Mesendoderm (in vitro differentiated cells): ENCODE measurements around the gene NFYC.

Source experiments
- DNase-seq: peaks from one replicate; pipeline ENCODE4 v3.0.0; 2013
- H2AK5ac ChIP-seq: 2 replicates; pipeline ENCODE4 v1.6.1; 2013; ENCODE audit warnings: low read length, inconsistent platforms
- H2BK120ac ChIP-seq: 2 replicates; pipeline ENCODE4 v1.6.1; 2013; ENCODE audit warnings: low read depth, mild to moderate bottlenecking, low read length, moderate library complexity, mixed read lengths
- H2BK15ac ChIP-seq: replicated peaks from 2 replicates; pipeline ENCODE4 v1.6.1; 2013; ENCODE audit warnings: low read depth, mild to moderate bottlenecking, moderate library complexity
- H2BK5ac ChIP-seq: 2 replicates; pipeline ENCODE4 v1.6.1; 2013; ENCODE audit warnings: low read length, inconsistent platforms
- H3K18ac ChIP-seq: 2 replicates; pipeline ENCODE4 v1.6.1; 2013; ENCODE audit warnings: mild to moderate bottlenecking, low read length, mixed read lengths
- H3K23ac ChIP-seq: one replicate; pipeline ENCODE4 v1.6.1; 2013; ENCODE audit warnings: low read length
- H3K27ac ChIP-seq: 2 replicates; pipeline ENCODE4 v1.5.1; 2013; ENCODE audit warnings: low read depth, mild to moderate bottlenecking, inconsistent platforms, low read length, moderate library complexity
- H3K27me3 ChIP-seq: 2 replicates; pipeline ENCODE4 v1.6.1; 2013; ENCODE audit warnings: low read length, control low read depth, mild to moderate bottlenecking, inconsistent platforms; ENCODE audit not compliant: insufficient read depth, poor library complexity
- H3K36me3 ChIP-seq: 2 replicates; pipeline ENCODE4 v1.6.1; 2013; ENCODE audit warnings: low read length, inconsistent platforms; ENCODE audit not compliant: control insufficient read depth, insufficient read depth
- H3K4ac ChIP-seq: one replicate; pipeline ENCODE4 v1.6.1; 2013; ENCODE audit warnings: low read depth, mild to moderate bottlenecking, low read length, moderate library complexity
- H3K4me1 ChIP-seq: 2 replicates; pipeline ENCODE4 v1.6.1; 2013; ENCODE audit warnings: low read depth, low read length, inconsistent platforms; ENCODE audit not compliant: control insufficient read depth
- H3K4me2 ChIP-seq: 2 replicates; pipeline ENCODE4 v1.6.1; 2013; ENCODE audit warnings: low read length
- H3K4me3 ChIP-seq: 2 replicates; pipeline ENCODE4 v1.5.1; 2013; ENCODE audit warnings: mild to moderate bottlenecking, low read length
- H3K56ac ChIP-seq: one replicate; pipeline ENCODE4 v1.6.1; 2013; ENCODE audit warnings: low read length
- H3K79me1 ChIP-seq: 2 replicates; pipeline ENCODE4 v1.6.1; 2013; ENCODE audit warnings: low read length, inconsistent platforms
- H3K79me2 ChIP-seq: 2 replicates; pipeline ENCODE4 v1.6.1; 2013; ENCODE audit warnings: mild to moderate bottlenecking, low read length; ENCODE audit not compliant: control insufficient read depth, insufficient read depth
- H3K9ac ChIP-seq: 2 replicates; pipeline ENCODE4 v1.6.1; 2013; ENCODE audit warnings: low read length, inconsistent platforms
- H4K5ac ChIP-seq: one replicate; pipeline ENCODE4 v1.6.1; 2013; ENCODE audit warnings: low read length
- H4K8ac ChIP-seq: one replicate; pipeline ENCODE4 v1.6.1; 2013; ENCODE audit warnings: low read depth, mild to moderate bottlenecking, control low read depth, low read length, moderate library complexity
- WGBS: extraction: QIAGEN DNeasy Blood & Tissue Kit; methylation state at CpG from one replicate; pipeline ENCODE4 v1.1.7; 2013; ENCODE audit warnings: low lambda C conversion rate, missing lambda C conversion rate; ENCODE audit not compliant: insufficient coverage; ENCODE audit errors: extremely low coverage; 5-methylcytosine and 5-hydroxymethylcytosine counted together

Gene NFYC

GRCh38 chr1:40736085-40736531 is 44.6 kb downstream of the NFYC start:
- no peak overlapping the region for H2BK15ac ChIP-seq
- H3K23ac ChIP-seq: no peak overlapping the region
- H2BK5ac ChIP-seq: no peak overlapping the region
- H3K79me2 ChIP-seq: peaks cover 20% of the 10 kb centered on the region
- H3K27me3 ChIP-seq: no peaks in the 10 kb centered on the region
- H4K8ac ChIP-seq: no peak overlapping the region
- no peak overlapping the region for H2AK5ac ChIP-seq
- no peak overlapping the region for H3K4ac ChIP-seq
- H3K4me2 ChIP-seq: no peak overlapping the region
- peak; percentile 57 for DNase-seq
- no peak overlapping the region for H3K4me3 ChIP-seq
- H3K56ac ChIP-seq: no peak overlapping the region
- no peaks in the 10 kb centered on the region for H3K4me1 ChIP-seq
- H3K36me3 ChIP-seq: peaks cover 1% of the 10 kb centered on the region
- no peak overlapping the region for H3K9ac ChIP-seq
- H3K18ac ChIP-seq: no peak overlapping the region
- no peak overlapping the region for H3K27ac ChIP-seq
- no peak overlapping the region for H2BK120ac ChIP-seq
- H4K5ac ChIP-seq: no peak overlapping the region
- H3K79me1 ChIP-seq: peaks cover 8% of the 10 kb centered on the region

- H3K4ac ChIP-seq: no peak overlapping the region
- H3K56ac ChIP-seq: no peak overlapping the region
- H3K79me1 ChIP-seq: peaks cover 10% of the 10 kb centered on the region
- DNase-seq: no peak
- H3K4me3 ChIP-seq: no peak overlapping the region
- no peak overlapping the region for H2BK5ac ChIP-seq
- H3K27ac ChIP-seq: no peak overlapping the region
- H3K36me3 ChIP-seq: peaks cover 3% of the 10 kb centered on the region
- no peak overlapping the region for H3K4me2 ChIP-seq
- H3K23ac ChIP-seq: no peak overlapping the region
- no peak overlapping the region for H3K9ac ChIP-seq
- H4K5ac ChIP-seq: no peak overlapping the region
- H2BK120ac ChIP-seq: no peak overlapping the region
- no peak overlapping the region for H2AK5ac ChIP-seq
- H4K8ac ChIP-seq: no peak overlapping the region
- no peaks in the 10 kb centered on the region for H3K4me1 ChIP-seq
- H3K27me3 ChIP-seq: no peaks in the 10 kb centered on the region
- H3K79me2 ChIP-seq: peaks cover 6% of the 10 kb centered on the region
- no peak overlapping the region for H2BK15ac ChIP-seq
- H3K18ac ChIP-seq: no peak overlapping the region
- no CpG with 5 or more reads among the region's 6 CpGs for WGBS
These were observed 47.3 kb downstream of the NFYC start for GRCh38 chr1:40738831-40739230.

GRCh38 chr1:40739455-40740008 is 48.0 kb downstream of the NFYC start:
- H3K18ac ChIP-seq: no peak overlapping the region
- H4K5ac ChIP-seq: no peak overlapping the region
- peaks cover 3% of the 10 kb centered on the region for H3K36me3 ChIP-seq
- H3K4me3 ChIP-seq: no peak overlapping the region
- H3K56ac ChIP-seq: no peak overlapping the region
- peaks cover 11% of the 10 kb centered on the region for H3K79me1 ChIP-seq
- H3K27ac ChIP-seq: no peak overlapping the region
- no peak overlapping the region for H3K4me2 ChIP-seq
- no peaks in the 10 kb centered on the region for H3K27me3 ChIP-seq
- H3K4me1 ChIP-seq: no peaks in the 10 kb centered on the region
- no CpG with 5 or more reads among the region's 3 CpGs for WGBS
- no peak overlapping the region for H2BK5ac ChIP-seq
- H2AK5ac ChIP-seq: no peak overlapping the region
- H3K23ac ChIP-seq: no peak overlapping the region
- peaks cover 7% of the 10 kb centered on the region for H3K79me2 ChIP-seq
- H2BK120ac ChIP-seq: no peak overlapping the region
- H3K4ac ChIP-seq: no peak overlapping the region
- no peak for DNase-seq
- no peak overlapping the region for H2BK15ac ChIP-seq
- no peak overlapping the region for H3K9ac ChIP-seq
- no peak overlapping the region for H4K8ac ChIP-seq

GRCh38 chr1:40740039-40740996 is 48.8 kb downstream of the NFYC start:
- Histone ChIP-seq H2AK5ac (no peak overlapping the region), H3K23ac (no peak overlapping the region), H3K4ac (no peak overlapping the region), H3K36me3 (peaks cover 3% of the 10 kb centered on the region), H3K56ac (no peak overlapping the region), H2BK15ac (no peak overlapping the region), H3K79me2 (peaks cover 5% of the 10 kb centered on the region), H3K4me1 (no peaks in the 10 kb centered on the region), H3K27ac (no peak overlapping the region), H3K27me3 (no peaks in the 10 kb centered on the region), H2BK120ac (no peak overlapping the region), H3K4me2 (no peak overlapping the region), H3K9ac (no peak overlapping the region), H4K5ac (no peak overlapping the region), H3K4me3 (no peak overlapping the region), H4K8ac (no peak overlapping the region), H2BK5ac (no peak overlapping the region), H3K18ac (no peak overlapping the region), H3K79me1 (peaks cover 10% of the 10 kb centered on the region)
- DNase-seq: no peak
- no CpG with 5 or more reads among the region's 6 CpGs for WGBS

GRCh38 chr1:40740997-40741736 is 49.7 kb downstream of the NFYC start:
- no peak overlapping the region for H3K27ac ChIP-seq
- no peak for DNase-seq
- H3K27me3 ChIP-seq: no peaks in the 10 kb centered on the region
- H4K8ac ChIP-seq: no peak overlapping the region
- no peak overlapping the region for H2BK5ac ChIP-seq
- no peak overlapping the region for H2AK5ac ChIP-seq
- H3K23ac ChIP-seq: no peak overlapping the region
- no peak overlapping the region for H3K4ac ChIP-seq
- no peak overlapping the region for H2BK15ac ChIP-seq
- H3K9ac ChIP-seq: no peak overlapping the region
- no peak overlapping the region for H3K18ac ChIP-seq
- no peak overlapping the region for H4K5ac ChIP-seq
- H2BK120ac ChIP-seq: no peak overlapping the region
- no peaks in the 10 kb centered on the region for H3K4me1 ChIP-seq
- H3K36me3 ChIP-seq: peaks cover 3% of the 10 kb centered on the region
- no CpG with 5 or more reads among the region's 7 CpGs for WGBS
- peaks cover 12% of the 10 kb centered on the region for H3K79me1 ChIP-seq
- H3K4me3 ChIP-seq: no peak overlapping the region
- H3K56ac ChIP-seq: no peak overlapping the region
- H3K79me2 ChIP-seq: peaks cover 3% of the 10 kb centered on the region
- no peak overlapping the region for H3K4me2 ChIP-seq
